IPS DF 4.7 (cell line): ENCODE results near the gene LRRN1.
"Not testable (repeated sequence)": the region's sequence is repeated elsewhere in the genome, so short reads cannot be mapped to it uniquely, and the experiment has no call there.

Experiments
- DNase-seq: peaks from one replicate; pipeline ENCODE4 v3.0.0-alpha.2; 2013; ENCODE audit warnings: low spot score; ENCODE audit errors: extremely low read depth

Gene LRRN1

GRCh38 chr3:3806856-3807255, 7.6 kb downstream of the LRRN1 start:
- DNase-seq, result no peak

- no peak for DNase-seq
Measured at GRCh38 chr3:3813013-3813412, 13.8 kb downstream of the LRRN1 start.

GRCh38 chr3:3815206-3815605, 16.0 kb downstream of the LRRN1 start:
- DNase-seq, result no peak

GRCh38 chr3:3816034-3816433, 16.8 kb downstream of the LRRN1 start:
- DNase-seq, result no peak

GRCh38 chr3:3817865-3818264, 18.6 kb downstream of the LRRN1 start:
- DNase-seq, result no peak

- DNase-seq, result no peak
Measured at GRCh38 chr3:3821777-3822176, 22.5 kb downstream of the LRRN1 start.

GRCh38 chr3:3825035-3825434, 25.8 kb downstream of the LRRN1 start:
- no peak for DNase-seq

- no peak for DNase-seq
Measured at GRCh38 chr3:3826521-3826920, 27.3 kb downstream of the LRRN1 start.

- DNase-seq, result no peak
Measured at GRCh38 chr3:3827111-3827510, 27.9 kb downstream of the LRRN1 start.

GRCh38 chr3:3828417-3828816, 29.2 kb downstream of the LRRN1 start:
- DNase-seq, result not testable (repeated sequence)

- DNase-seq, result no peak
Measured at GRCh38 chr3:3836845-3837244, 37.6 kb downstream of the LRRN1 start.

GRCh38 chr3:3842356-3842755, 43.1 kb downstream of the LRRN1 start:
- DNase-seq, result no peak

- no peak for DNase-seq
Measured at GRCh38 chr3:3847994-3848922, 49.0 kb downstream of the LRRN1 start.

- DNase-seq, result no peak
Measured at GRCh38 chr3:3848923-3849275, 49.7 kb downstream of the LRRN1 start.

- DNase-seq, result no peak
Measured at GRCh38 chr3:3851621-3852323, 52.5 kb downstream of the LRRN1 start.

- no peak for DNase-seq
Measured at GRCh38 chr3:3853544-3853943, 54.3 kb downstream of the LRRN1 start.

GRCh38 chr3:3855056-3855455, 55.8 kb downstream of the LRRN1 start:
- DNase-seq, result no peak

- no peak for DNase-seq
Measured at GRCh38 chr3:3860235-3860634, 61.0 kb downstream of the LRRN1 start.

GRCh38 chr3:3862534-3862933, 63.3 kb downstream of the LRRN1 start:
- no peak for DNase-seq

GRCh38 chr3:3875491-3875890, 76.3 kb downstream of the LRRN1 start:
- no peak for DNase-seq

GRCh38 chr3:3881050-3881449, 81.8 kb downstream of the LRRN1 start:
- DNase-seq, result no peak

- DNase-seq, result not testable (repeated sequence)
Measured at GRCh38 chr3:3887311-3887710, 88.1 kb downstream of the LRRN1 start.

GRCh38 chr3:3893590-3893989, 94.4 kb downstream of the LRRN1 start:
- DNase-seq, result no peak
